ENCODE measurements around the gene HS6ST1. TPM values are rescaled to one million over a fixed set of nuclear protein-coding genes. Genes with fewer than 3 reads are reported as not detected.

The HS6ST1 gene
- total RNA-seq, 2 donors from 2014 or later, result 69.0 to 233 TPM

DNA sequence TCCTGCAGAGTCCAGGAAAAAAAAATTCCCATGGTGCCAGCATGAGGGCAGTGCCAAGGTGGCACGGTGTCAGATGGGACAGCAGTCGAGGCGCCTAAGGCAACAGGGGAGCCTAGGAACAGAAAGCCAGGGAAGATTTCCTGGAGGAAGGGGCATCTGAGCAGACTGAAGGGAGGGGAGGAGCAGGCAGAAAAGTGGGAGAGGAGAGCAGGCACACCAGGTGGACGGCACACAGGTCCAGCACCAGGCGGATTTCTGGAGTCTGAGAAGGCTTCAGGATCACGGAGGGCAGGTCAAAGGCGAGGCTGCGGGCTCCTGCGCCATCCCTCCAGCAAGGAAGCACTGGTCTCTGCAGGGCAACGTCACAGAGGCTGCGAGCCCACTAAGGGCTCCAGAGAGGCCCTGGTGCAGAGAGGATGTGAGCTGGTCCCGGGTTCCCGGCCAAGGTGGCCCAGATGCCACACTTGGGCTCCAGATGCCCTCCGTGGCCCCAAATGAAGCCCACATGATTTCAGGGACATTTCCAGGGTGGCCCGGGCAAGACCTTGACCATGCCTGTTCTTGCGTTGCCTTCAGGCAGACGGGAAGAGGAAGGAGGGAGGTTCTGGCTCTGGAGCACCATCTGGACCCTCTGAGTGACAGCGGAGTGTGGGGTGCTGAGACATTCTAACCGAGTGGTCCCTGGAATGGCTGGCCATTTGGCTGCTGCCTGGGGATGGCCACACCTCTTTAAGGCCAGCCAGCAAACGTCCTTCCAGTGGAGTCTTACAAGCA is 4.1 kb downstream of the HS6ST1 start:
- Histone ChIP-seq H3K27ac (no peak overlapping the region), H3K27me3 (replicated peaks; ENCODE audit: insufficient read depth) (no peaks in the 10 kb centered on the region), H3K4me3 (no peak overlapping the region), H3K4me1 (replicated peaks) (peaks cover 2% of the 10 kb centered on the region), H3K9me3 (no peaks in the 10 kb centered on the region), H3K36me3 (no peaks in the 10 kb centered on the region)
- TF ChIP-seq CTCF (IDR thresholded peaks at IDR 0.05) (no peak), POLR2AphosphoS5 (IDR thresholded peaks at IDR 0.05) (no peak), POLR2A (IDR thresholded peaks at IDR 0.05) (no peak)
- intact Hi-C loops (cut with DNase I), result no loop called here
- peak; percentile 5 for DNase-seq (ENCODE audit: low spot score)
- 71% methylated on average over 20 of the region's 20 CpGs for WGBS

GRCh38 chr2:128313931-128314347 is 4.7 kb downstream of the HS6ST1 start:
- Histone ChIP-seq H3K4me3 (no peak overlapping the region), H3K27me3 (replicated peaks; ENCODE audit: insufficient read depth) (no peaks in the 10 kb centered on the region), H3K9me3 (no peaks in the 10 kb centered on the region), H3K27ac (no peak overlapping the region), H3K36me3 (no peaks in the 10 kb centered on the region), H3K4me1 (replicated peaks) (peaks cover 2% of the 10 kb centered on the region)
- intact Hi-C loops (cut with DNase I), result no loop called here
- 79% methylated on average over 4 of the region's 4 CpGs for WGBS
- no peak for DNase-seq (ENCODE audit: low spot score)
- TF ChIP-seq CTCF (IDR thresholded peaks at IDR 0.05) (no peak), POLR2AphosphoS5 (IDR thresholded peaks at IDR 0.05) (no peak), POLR2A (IDR thresholded peaks at IDR 0.05) (no peak)

DNA sequence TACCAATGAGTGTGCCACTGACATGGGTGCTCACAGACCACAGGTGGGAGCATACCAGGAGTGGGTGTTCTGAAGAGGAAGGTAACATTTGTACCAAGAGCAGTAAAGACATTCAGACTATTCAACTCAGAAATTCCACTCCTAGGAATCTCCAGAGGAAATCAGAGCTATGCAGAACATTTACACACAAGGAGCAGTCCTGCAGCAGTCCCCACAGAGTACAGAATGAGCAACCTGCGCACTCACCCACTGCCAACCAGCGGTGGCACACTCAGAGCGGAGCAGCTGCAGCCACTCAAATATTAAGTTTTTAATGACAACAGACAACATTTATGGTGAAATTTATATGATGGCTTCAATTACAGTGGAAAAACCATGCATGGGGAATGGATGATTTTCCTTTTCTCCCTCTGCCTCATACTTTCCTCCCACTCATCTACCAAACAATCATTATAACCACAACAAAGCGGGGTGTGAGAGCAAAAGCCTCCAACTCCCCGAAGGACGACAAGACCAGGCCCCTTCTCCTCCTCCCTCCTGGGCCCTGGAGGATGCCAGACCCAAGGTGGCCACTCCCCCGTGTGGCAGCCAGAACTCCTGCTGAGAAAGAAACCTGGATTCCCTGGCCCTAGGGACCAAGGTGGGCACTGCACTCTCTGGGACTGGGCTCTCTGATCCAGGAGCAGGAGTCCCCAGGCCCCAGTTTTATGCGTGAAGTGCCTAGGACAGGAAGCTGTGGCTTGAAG is 5.4 kb downstream of the HS6ST1 start:
- TF ChIP-seq CTCF (IDR thresholded peaks at IDR 0.05), result peak in 2 of 4 experiments; percentile 50 to 72
- TF ChIP-seq POLR2AphosphoS5 (IDR thresholded peaks at IDR 0.05), result no peak
- Histone ChIP-seq H3K27ac (no peak overlapping the region), H3K4me3 (no peak overlapping the region), H3K27me3 (replicated peaks; ENCODE audit: insufficient read depth) (no peaks in the 10 kb centered on the region), H3K4me1 (replicated peaks) (peaks cover 2% of the 10 kb centered on the region), H3K36me3 (no peaks in the 10 kb centered on the region), H3K9me3 (no peaks in the 10 kb centered on the region)
- peak; percentile 23 for DNase-seq (ENCODE audit: low spot score)
- intact Hi-C loops (cut with DNase I), result no loop called here
- WGBS, result 27% methylated on average over 8 of the region's 8 CpGs

GRCh38 chr2:128312411-128312810 is 6.3 kb downstream of the HS6ST1 start:
- intact Hi-C loops (cut with DNase I), result no loop called here
- DNase-seq (ENCODE audit: low spot score), result no peak
- Histone ChIP-seq H3K27me3 (replicated peaks; ENCODE audit: insufficient read depth) (no peaks in the 10 kb centered on the region), H3K36me3 (no peaks in the 10 kb centered on the region), H3K4me1 (replicated peaks) (peaks cover 3% of the 10 kb centered on the region), H3K9me3 (no peaks in the 10 kb centered on the region), H3K27ac (no peak overlapping the region), H3K4me3 (no peak overlapping the region)
- 93% methylated on average over 6 of the region's 6 CpGs for WGBS
- TF ChIP-seq POLR2A (IDR thresholded peaks at IDR 0.05) (no peak), POLR2AphosphoS5 (IDR thresholded peaks at IDR 0.05) (no peak), CTCF (IDR thresholded peaks at IDR 0.05) (no peak)

Measured in prostate gland (tissue), 2 donors.